A549 treated with DMSO at 1 μM for 4 hours (cell line): ENCODE measurements around the gene IER5. TPM values are rescaled to one million over a fixed set of nuclear protein-coding genes. Genes with fewer than 3 reads are reported as not detected.

Experiments used
- total RNA-seq: library from RNA; stranded (reverse); fragments of 200-300 nt; extraction: Qiagen RNA extraction; gene quantifications from 5 replicates; pipeline ENCODE4 v1.2.3, GENCODE V29; 2022; ENCODE audit warnings: low read depth

Gene IER5
- 43.6 to 59.8 TPM (median 55.4 TPM) in 5 replicates for total RNA-seq

DNA sequence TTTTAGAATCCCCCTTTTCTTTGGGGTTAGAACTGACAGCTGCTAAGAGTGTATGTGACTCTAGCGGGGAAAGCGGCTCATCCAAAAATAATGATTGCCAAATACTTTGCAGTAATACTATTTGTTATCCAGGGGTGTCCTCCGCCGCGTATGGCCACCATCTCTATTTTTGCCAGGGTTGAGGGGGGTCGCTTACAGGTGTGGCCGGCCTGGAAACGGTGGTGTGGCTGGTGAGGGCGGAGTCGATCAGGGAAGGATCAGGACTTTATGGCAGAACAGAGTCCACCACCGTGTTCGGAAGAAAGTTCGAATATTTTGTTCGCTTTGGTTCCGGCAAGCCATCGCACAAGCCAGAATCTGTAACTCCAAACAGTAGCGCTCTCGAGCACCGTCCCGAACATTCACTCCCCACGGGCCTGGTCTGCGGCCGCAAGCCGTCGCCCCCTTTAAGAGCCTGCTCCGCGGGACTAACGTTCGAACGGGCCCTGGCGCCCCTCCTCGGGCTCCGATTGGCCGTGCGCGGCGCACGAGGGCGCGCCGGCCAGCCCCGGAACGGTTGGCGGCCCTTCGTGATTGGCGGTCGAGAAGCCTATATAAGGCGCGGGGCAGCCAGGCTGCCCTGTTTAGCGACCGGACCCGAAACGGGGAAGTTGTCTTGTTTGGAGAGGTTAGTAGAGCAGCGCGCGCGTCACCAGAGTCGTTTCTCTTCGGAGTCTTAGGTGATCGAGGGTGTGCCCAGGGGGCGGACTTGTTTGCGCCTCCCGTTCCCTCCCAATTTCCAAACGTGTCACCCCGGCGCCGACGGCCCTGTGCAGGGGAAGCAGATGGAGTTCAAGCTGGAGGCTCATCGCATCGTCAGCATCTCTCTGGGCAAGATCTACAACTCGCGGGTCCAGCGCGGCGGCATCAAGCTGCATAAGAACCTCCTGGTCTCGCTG lies at the start of gene IER5:
Gene IER5 (plus strand): TSS at position 622 of the 938 bp plus-strand sequence. CDS start 203 bp downstream, at position 825.

Other genes starting within 250 kb of the IER5 start
- gene KIAA1614, start 175.8 kb upstream of the IER5 start, total RNA-seq: 0.64 to 1.3 TPM (median 0.85 TPM) in 5 replicates
- gene STX6, start 65.8 kb upstream of the IER5 start, total RNA-seq: 15.9 to 18.0 TPM (median 16.3 TPM) in 5 replicates
- gene MR1, start 54.7 kb upstream of the IER5 start, total RNA-seq: 7.2 to 10.0 TPM (median 8.0 TPM) in 5 replicates